Breast epithelium (tissue), 3 donors: Measurements from ENCODE around the gene LLGL1.

Experiments
- CTCF ChIP-seq, 3 donors: fragments of 450-650 bp; IDR thresholded peaks; one replicate each; pipeline ENCODE4 v1.5.1; 2016 to 2017; ENCODE audit warnings: antibody characterized with exemption in 3 of 3, mild to moderate bottlenecking in 3 of 3, moderate library complexity in 3 of 3
- POLR2A ChIP-seq: fragments of 450-650 bp; IDR thresholded peaks from one replicate; pipeline ENCODE4 v1.6.1; 2016; ENCODE audit warnings: antibody characterized with exemption, mild to moderate bottlenecking, moderate library complexity
- POLR2AphosphoS5 ChIP-seq, 3 donors: sonication (generic); formaldehyde crosslinking; IDR thresholded peaks; one replicate each; pipeline ENCODE4 v1.6.1; 2017; ENCODE audit warnings: antibody characterized with exemption in 3 of 3

- TF ChIP-seq CTCF (IDR thresholded peaks at IDR 0.05): no peak
- TF ChIP-seq POLR2A: no peak
- TF ChIP-seq POLR2AphosphoS5 (IDR thresholded peaks at IDR 0.05): no peak
Measured at GRCh38 chr17:18270046-18270931, 44.9 kb downstream of the LLGL1 start.
